GM12875 (cell line): ENCODE results near the gene MYO16.

ENCODE experiments used
- H3K4me3 ChIP-seq: one replicate; pipeline ENCODE4 v1.5.1; 2011; ENCODE audit warnings: low read depth, low read length, control low read depth
- TF ChIP-seq, protein P1 (sequence below): IDR thresholded peaks from 2 replicates; pipeline ENCODE4 v1.5.1; 2011; ENCODE audit warnings: low read depth, mild to moderate bottlenecking, control low read depth, inconsistent platforms, low read length, moderate library complexity, borderline replicate concordance; ENCODE audit not compliant: insufficient read depth

The MYO16 gene

DNA sequence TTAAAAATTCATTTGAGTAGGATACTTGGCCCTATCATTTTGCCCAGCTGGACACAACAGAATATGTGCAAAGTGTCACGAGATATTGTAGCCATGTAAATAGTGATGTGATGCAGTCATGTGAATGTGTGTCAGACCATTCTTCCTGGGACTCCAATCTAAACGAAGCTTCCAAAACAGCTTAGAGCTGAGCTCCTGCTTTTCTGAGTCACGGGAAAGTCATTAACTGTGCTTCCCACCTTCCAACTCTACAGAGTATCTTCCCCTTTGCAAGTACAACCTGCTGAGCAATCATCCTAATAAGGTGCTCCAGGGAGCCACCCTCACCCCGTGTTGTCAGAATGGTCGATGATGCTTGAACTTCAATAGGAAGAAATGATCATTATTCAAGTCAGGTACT, 294.7 kb downstream of the MYO16 start:
- no peak overlapping the region for H3K4me3 ChIP-seq
- TF ChIP-seq, protein P1, sequence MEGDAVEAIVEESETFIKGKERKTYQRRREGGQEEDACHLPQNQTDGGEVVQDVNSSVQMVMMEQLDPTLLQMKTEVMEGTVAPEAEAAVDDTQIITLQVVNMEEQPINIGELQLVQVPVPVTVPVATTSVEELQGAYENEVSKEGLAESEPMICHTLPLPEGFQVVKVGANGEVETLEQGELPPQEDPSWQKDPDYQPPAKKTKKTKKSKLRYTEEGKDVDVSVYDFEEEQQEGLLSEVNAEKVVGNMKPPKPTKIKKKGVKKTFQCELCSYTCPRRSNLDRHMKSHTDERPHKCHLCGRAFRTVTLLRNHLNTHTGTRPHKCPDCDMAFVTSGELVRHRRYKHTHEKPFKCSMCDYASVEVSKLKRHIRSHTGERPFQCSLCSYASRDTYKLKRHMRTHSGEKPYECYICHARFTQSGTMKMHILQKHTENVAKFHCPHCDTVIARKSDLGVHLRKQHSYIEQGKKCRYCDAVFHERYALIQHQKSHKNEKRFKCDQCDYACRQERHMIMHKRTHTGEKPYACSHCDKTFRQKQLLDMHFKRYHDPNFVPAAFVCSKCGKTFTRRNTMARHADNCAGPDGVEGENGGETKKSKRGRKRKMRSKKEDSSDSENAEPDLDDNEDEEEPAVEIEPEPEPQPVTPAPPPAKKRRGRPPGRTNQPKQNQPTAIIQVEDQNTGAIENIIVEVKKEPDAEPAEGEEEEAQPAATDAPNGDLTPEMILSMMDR: no peak

- H3K4me3 ChIP-seq: no peak overlapping the region
- TF ChIP-seq, protein P1: no peak
Measured at GRCh38 chr13:108924541-108924940, 295.1 kb downstream of the MYO16 start.

DNA sequence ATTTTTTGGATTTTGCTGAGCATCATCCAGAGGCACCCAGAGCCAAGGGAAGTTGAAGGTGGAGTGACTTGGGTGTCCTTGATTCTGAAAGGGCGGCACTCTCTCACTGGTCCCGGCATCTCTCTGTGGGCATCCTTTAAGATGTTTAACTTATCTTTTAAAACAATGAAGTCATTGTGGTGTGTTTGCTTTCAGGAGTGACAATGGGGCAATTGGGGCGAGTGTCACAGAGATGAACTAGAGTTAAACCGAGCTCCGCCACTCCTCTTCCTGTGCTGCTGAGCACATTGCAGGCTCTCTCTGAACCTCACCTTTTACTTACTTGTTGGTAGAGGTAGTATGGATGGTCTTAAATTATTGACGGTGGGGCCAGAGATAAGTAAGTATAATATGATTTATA, 295.7 kb downstream of the MYO16 start:
- no peak overlapping the region for H3K4me3 ChIP-seq
- TF ChIP-seq, protein P1: no peak

DNA sequence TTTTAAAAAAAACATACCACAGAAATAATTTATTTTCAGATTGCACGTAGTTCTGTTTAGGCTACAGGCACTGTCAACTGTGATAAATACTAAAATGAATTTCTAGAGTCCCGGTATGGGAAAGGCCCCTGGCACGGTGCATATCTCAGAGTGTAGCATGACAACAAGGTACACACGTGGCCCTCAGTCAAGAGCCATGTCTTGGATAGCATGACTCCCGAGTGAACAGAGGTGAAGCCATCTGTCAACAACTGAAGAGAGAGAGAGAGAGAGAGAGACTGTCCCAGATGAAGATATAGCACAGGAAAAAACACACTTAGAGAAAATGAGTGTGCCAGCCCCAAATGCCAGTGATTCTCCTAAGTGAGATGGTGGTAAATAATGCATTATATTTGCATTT, 297.5 kb downstream of the MYO16 start:
- TF ChIP-seq, protein P1: no peak
- H3K4me3 ChIP-seq: no peak overlapping the region

DNA sequence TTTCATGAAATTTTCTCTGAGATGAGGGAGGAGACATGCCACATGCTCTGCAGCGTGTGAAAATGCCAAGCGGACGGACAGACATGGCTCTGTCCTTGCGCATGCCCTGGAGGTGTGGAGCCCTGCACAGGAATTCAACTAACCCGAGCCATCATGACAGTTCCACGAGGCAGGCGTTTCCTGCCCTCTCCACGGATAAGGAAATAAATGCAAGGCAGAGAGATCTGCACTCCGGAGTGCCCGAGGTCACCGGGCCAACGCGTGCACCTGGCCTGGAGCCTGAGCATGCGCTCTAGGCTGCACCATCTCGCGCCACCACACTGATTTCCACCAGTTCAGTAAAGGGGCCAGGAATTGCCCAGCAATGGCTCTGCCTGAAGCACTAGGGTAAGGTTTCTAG, 298.2 kb downstream of the MYO16 start:
- no peak overlapping the region for H3K4me3 ChIP-seq
- TF ChIP-seq, protein P1: no peak

- TF ChIP-seq, protein P1: no peak
- no peak overlapping the region for H3K4me3 ChIP-seq
Measured at GRCh38 chr13:108929532-108930206, 300.3 kb downstream of the MYO16 start.

- TF ChIP-seq, protein P1: no peak
- no peak overlapping the region for H3K4me3 ChIP-seq
Measured at GRCh38 chr13:108932196-108932595, 302.8 kb downstream of the MYO16 start.
